ENCODE results near the gene TVP23B. TPM values are rescaled to one million over a fixed set of nuclear protein-coding genes. Genes with fewer than 3 reads are reported as not detected.
A peak's percentile ranks its signal among the peaks of the same experiment; 100 is the strongest.

Gene TVP23B
- total RNA-seq, 1 donor from 2014 or later, result 42.6 TPM

DNA sequence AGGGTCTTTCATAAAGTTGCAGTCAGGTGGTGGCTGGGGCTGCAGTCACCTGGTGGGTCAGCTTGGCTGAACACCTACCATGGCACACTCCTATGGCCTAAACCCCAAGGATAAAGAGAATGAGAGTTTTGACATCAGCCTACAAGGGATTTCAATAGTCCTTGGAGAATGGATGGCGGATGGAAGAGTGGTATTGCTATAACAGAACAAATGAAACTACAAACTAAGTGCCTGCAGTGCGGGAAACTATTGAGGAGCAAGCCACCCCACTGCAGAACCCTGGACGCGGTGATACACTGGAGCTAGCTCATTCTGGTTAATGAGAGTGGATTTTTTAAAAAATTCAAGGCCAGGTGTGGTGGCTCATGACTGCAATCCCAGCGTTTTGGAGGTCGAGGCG lies 74.0 kb downstream of the TVP23B start:
- no peak overlapping the region for H3K27ac ChIP-seq (ENCODE audit: low read depth, low read length)
- H3K27me3 ChIP-seq (ENCODE audit: insufficient read depth, low read length), result no peaks in the 10 kb centered on the region
- Mint-ChIP-seq H3K9me3 (ENCODE audit: unreplicated experiment) (no peaks in the 10 kb centered on the region), H3K4me3 (ENCODE audit: unreplicated experiment) (peak overlapping the region; percentile 90), H3K27ac (ENCODE audit: unreplicated experiment) (no peak overlapping the region), H3K27me3 (ENCODE audit: low read depth, unreplicated experiment) (no peaks in the 10 kb centered on the region), H3K4me1 (ENCODE audit: low read depth, unreplicated experiment) (peaks cover 5% of the 10 kb centered on the region), H3K36me3 (ENCODE audit: low read depth, unreplicated experiment) (no peaks in the 10 kb centered on the region)
- peaks cover 21% of the 10 kb centered on the region for H3K79me2 ChIP-seq (ENCODE audit: insufficient read depth, low read length)
- TF ChIP-seq, protein P1, sequence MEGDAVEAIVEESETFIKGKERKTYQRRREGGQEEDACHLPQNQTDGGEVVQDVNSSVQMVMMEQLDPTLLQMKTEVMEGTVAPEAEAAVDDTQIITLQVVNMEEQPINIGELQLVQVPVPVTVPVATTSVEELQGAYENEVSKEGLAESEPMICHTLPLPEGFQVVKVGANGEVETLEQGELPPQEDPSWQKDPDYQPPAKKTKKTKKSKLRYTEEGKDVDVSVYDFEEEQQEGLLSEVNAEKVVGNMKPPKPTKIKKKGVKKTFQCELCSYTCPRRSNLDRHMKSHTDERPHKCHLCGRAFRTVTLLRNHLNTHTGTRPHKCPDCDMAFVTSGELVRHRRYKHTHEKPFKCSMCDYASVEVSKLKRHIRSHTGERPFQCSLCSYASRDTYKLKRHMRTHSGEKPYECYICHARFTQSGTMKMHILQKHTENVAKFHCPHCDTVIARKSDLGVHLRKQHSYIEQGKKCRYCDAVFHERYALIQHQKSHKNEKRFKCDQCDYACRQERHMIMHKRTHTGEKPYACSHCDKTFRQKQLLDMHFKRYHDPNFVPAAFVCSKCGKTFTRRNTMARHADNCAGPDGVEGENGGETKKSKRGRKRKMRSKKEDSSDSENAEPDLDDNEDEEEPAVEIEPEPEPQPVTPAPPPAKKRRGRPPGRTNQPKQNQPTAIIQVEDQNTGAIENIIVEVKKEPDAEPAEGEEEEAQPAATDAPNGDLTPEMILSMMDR (IDR thresholded peaks at IDR 0.05; ENCODE audit: insufficient read depth, low read depth, low read length), result no peak
- no peak for TF ChIP-seq EZH2 (IDR thresholded peaks at IDR 0.05; ENCODE audit: insufficient read depth, low read length)
- H3K36me3 ChIP-seq (ENCODE audit: insufficient read depth, low read length), result no peaks in the 10 kb centered on the region
- DNase-seq (ENCODE audit: low read depth) (no peak), FAIRE-seq (no peak)
- peaks cover 18% of the 10 kb centered on the region for H3K4me1 ChIP-seq (ENCODE audit: insufficient read depth, low read length)
- H3K4me3 ChIP-seq (ENCODE audit: insufficient read depth, low read depth, low read length), result no peak overlapping the region
- H4K20me1 ChIP-seq (ENCODE audit: insufficient read depth, low read length), result peaks cover 3% of the 10 kb centered on the region
- peak overlapping the region; percentile 90 for H3K4me2 ChIP-seq (ENCODE audit: low read length)
- H2AFZ ChIP-seq (ENCODE audit: low read depth, low read length), result no peak overlapping the region
- H3K9me3 ChIP-seq (ENCODE audit: insufficient read depth, low read depth, low read length), result no peaks in the 10 kb centered on the region
- H3K9ac ChIP-seq (ENCODE audit: low read length), result no peak overlapping the region

DNA sequence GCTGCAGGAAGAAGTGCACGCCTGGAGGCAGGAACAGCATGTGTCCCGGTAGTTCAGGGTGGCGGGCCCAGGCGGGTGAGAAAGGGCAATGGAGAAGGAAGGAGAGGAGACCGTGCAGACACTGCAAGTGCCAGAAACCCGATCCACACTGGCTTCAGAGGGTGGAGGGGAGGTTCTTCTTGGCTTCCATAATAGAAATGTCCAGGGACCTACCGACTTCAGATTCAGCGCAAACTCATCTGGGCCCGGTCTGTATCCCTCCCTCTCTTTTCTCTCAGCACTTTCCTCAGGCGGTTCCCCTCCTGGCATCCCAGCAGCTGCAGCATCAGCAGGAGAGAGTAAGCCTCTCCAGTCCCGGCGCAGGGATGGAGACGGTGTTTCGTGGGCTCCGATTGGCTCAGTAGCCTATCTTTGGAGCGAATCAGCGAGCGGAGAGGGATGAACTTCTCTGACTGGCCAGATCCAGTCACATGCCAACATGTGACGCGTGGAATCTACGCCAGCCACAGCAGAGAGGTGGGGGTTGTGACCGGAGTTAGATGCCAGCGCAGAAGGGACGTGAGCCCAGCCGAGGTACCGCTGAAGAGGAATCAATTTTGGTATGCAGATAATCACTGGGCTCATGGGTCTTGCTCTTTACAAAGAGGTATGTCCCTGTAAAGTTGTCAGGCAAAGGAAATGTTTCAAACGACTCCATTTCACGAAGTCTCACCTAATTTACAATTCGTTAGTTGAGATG lies 75.0 kb downstream of the TVP23B start:
- no peaks in the 10 kb centered on the region for H3K9me3 Mint-ChIP-seq (ENCODE audit: unreplicated experiment)
- H3K36me3 ChIP-seq (ENCODE audit: insufficient read depth, low read length), result no peaks in the 10 kb centered on the region
- H3K9ac ChIP-seq (ENCODE audit: low read length), result peak overlapping the region; percentile 80
- peak; percentile 93 for DNase-seq (ENCODE audit: low read depth)
- TF ChIP-seq, protein P1 (IDR thresholded peaks at IDR 0.05; ENCODE audit: insufficient read depth, low read depth, low read length), result no peak
- TF ChIP-seq EZH2 (IDR thresholded peaks at IDR 0.05; ENCODE audit: insufficient read depth, low read length), result no peak
- H3K36me3 Mint-ChIP-seq (ENCODE audit: low read depth, unreplicated experiment), result no peaks in the 10 kb centered on the region
- FAIRE-seq, result peak; percentile 47
- H3K27ac Mint-ChIP-seq (ENCODE audit: unreplicated experiment), result peak overlapping the region; percentile 90
- H3K27ac ChIP-seq (ENCODE audit: low read depth, low read length), result peak overlapping the region; percentile 63
- H2AFZ ChIP-seq (ENCODE audit: low read depth, low read length), result peak overlapping the region; percentile 90
- H3K27me3 Mint-ChIP-seq (ENCODE audit: low read depth, unreplicated experiment), result no peaks in the 10 kb centered on the region
- H4K20me1 ChIP-seq (ENCODE audit: insufficient read depth, low read length), result peaks cover 12% of the 10 kb centered on the region
- peak overlapping the region; percentile 90 for H3K4me3 Mint-ChIP-seq (ENCODE audit: unreplicated experiment)
- peaks cover 9% of the 10 kb centered on the region for H3K4me1 Mint-ChIP-seq (ENCODE audit: low read depth, unreplicated experiment)
- peaks cover 32% of the 10 kb centered on the region for H3K79me2 ChIP-seq (ENCODE audit: insufficient read depth, low read length)
- no peaks in the 10 kb centered on the region for H3K27me3 ChIP-seq (ENCODE audit: insufficient read depth, low read length)
- H3K9me3 ChIP-seq (ENCODE audit: insufficient read depth, low read depth, low read length), result no peaks in the 10 kb centered on the region
- peak overlapping the region; percentile 77 for H3K4me3 ChIP-seq (ENCODE audit: insufficient read depth, low read depth, low read length)
- peak overlapping the region; percentile 90 for H3K4me2 ChIP-seq (ENCODE audit: low read length)
- peaks cover 22% of the 10 kb centered on the region for H3K4me1 ChIP-seq (ENCODE audit: insufficient read depth, low read length)

Other genes with a start within 250 kb of the TVP23B start
- not detected in 2 replicates for gene TBC1D28, start 136.8 kb upstream of the TVP23B start, total RNA-seq
- gene FOXO3B, start 98.9 kb upstream of the TVP23B start, total RNA-seq, result 7.1 and 9.8 TPM in 2 replicates
- not detected in 2 replicates for gene FBXW10, start 37.1 kb upstream of the TVP23B start, total RNA-seq
- 34.0 and 50.6 TPM in 2 replicates for gene PRPSAP2, start 76.9 kb downstream of the TVP23B start, total RNA-seq
- 0.14 TPM in 1 of 2 replicates, not detected in the other for gene SLC5A10, start 171.0 kb downstream of the TVP23B start, total RNA-seq
- 10.6 and 12.9 TPM in 2 replicates for gene FAM83G, start 223.6 kb downstream of the TVP23B start, total RNA-seq

Measured in astrocyte (in vitro differentiated cells and primary cell).